Mucosa of rectum (tissue), 2 donors: ENCODE measurements around the gene TEX30.

Source experiments
- H3K27ac ChIP-seq, 2 donors: one replicate each; pipeline ENCODE4 v1.7.0; 2013; ENCODE audit warnings: inconsistent platforms in 2 of 2, low read depth in 2 of 2, low read length in 2 of 2
- H3K27me3 ChIP-seq, 2 donors: one replicate each; pipeline ENCODE4 v1.7.0; 2013; ENCODE audit warnings: low read length in 2 of 2; ENCODE audit not compliant: control insufficient read depth in 2 of 2, insufficient read depth in 2 of 2
- H3K36me3 ChIP-seq, 2 donors: one replicate each; pipeline ENCODE4 v1.7.0; 2013; ENCODE audit warnings: low read length in 2 of 2; ENCODE audit not compliant: control insufficient read depth in 2 of 2, insufficient read depth in 2 of 2
- H3K4me1 ChIP-seq, 2 donors: one replicate each; pipeline ENCODE4 v1.7.0; 2013; ENCODE audit warnings: low read length in 2 of 2, mild to moderate bottlenecking in 1 of 2; ENCODE audit not compliant: control insufficient read depth in 2 of 2, insufficient read depth in 2 of 2
- H3K4me3 ChIP-seq, 2 donors: one replicate each; pipeline ENCODE4 v1.7.0; 2013; ENCODE audit warnings: low read length in 2 of 2
- H3K9ac ChIP-seq, 2 donors: one replicate each; pipeline ENCODE4 v1.7.0; 2013; ENCODE audit warnings: low read length in 2 of 2, low read depth in 1 of 2, mild to moderate bottlenecking in 1 of 2
- H3K9me3 ChIP-seq, 2 donors: one replicate each; pipeline ENCODE4 v1.7.0; 2013; ENCODE audit warnings: low read length in 2 of 2; ENCODE audit not compliant: control insufficient read depth in 2 of 2
- donor health status: healthy.
- donor health status: Normal muscosa, but diverticular disease.

Gene TEX30

GRCh38 chr13:102779436-102780159 is 6.0 kb upstream of the TEX30 start:
- H3K36me3 ChIP-seq: no peaks in the 10 kb centered on the region
- H3K9me3 ChIP-seq: no peaks in the 10 kb centered on the region
- no peak overlapping the region for H3K27ac ChIP-seq
- H3K9ac ChIP-seq: no peak overlapping the region
- no peak overlapping the region for H3K4me3 ChIP-seq
- no peaks in the 10 kb centered on the region for H3K4me1 ChIP-seq
- H3K27me3 ChIP-seq: no peaks in the 10 kb centered on the region

GRCh38 chr13:102777736-102778135 is 4.2 kb upstream of the TEX30 start:
- Histone ChIP-seq H3K9me3 (no peaks in the 10 kb centered on the region), H3K4me3 (no peak overlapping the region), H3K9ac (no peak overlapping the region), H3K36me3 (no peaks in the 10 kb centered on the region), H3K27me3 (no peaks in the 10 kb centered on the region), H3K4me1 (peaks cover under 1 to 3% of the 10 kb centered on the region in 2 donors), H3K27ac (no peak overlapping the region)

DNA sequence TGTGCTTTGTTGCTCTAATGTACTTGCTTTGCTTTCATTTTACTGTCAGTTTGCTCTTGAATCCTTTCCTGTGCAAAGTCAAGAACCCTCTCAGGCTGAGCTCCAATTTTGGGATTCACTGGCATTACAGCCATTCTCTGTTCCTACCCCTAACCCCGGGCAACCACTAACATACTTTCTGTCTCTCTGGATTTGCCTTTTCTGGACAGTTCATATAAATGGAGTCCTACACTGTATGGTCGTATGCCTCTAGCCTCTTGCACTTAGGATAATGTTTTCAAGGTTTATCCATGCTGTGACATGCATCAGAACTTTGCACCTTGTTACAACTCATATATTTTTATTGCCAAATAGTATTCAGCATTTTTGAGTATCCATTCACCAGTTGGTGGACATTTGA is 2.7 kb upstream of the TEX30 start:
- no peak overlapping the region for H3K4me3 ChIP-seq
- peaks cover 3 to 6% of the 10 kb centered on the region in 2 donors for H3K4me1 ChIP-seq
- no peaks in the 10 kb centered on the region for H3K36me3 ChIP-seq
- no peaks in the 10 kb centered on the region for H3K9me3 ChIP-seq
- H3K27me3 ChIP-seq: no peaks in the 10 kb centered on the region
- H3K9ac ChIP-seq: no peak overlapping the region
- H3K27ac ChIP-seq: no peak overlapping the region

GRCh38 chr13:102774591-102775520 is 1.3 kb upstream of the TEX30 start:
- no peak overlapping the region for H3K9ac ChIP-seq
- no peak overlapping the region for H3K4me3 ChIP-seq
- no peaks in the 10 kb centered on the region for H3K36me3 ChIP-seq
- H3K4me1 ChIP-seq: peaks cover 3 to 6% of the 10 kb centered on the region in 2 donors
- H3K27me3 ChIP-seq: no peaks in the 10 kb centered on the region
- H3K27ac ChIP-seq: no peak overlapping the region
- no peaks in the 10 kb centered on the region for H3K9me3 ChIP-seq

GRCh38 chr13:102774214-102774568 is 605 bp upstream of the TEX30 start:
- H3K36me3 ChIP-seq: no peaks in the 10 kb centered on the region
- peak overlapping the region; percentile 55 to 73 for H3K27ac ChIP-seq
- peak overlapping the region; percentile 93 to 94 for H3K4me3 ChIP-seq
- peak overlapping the region in 1 of 2 donors; percentile 85 for H3K9ac ChIP-seq
- peaks cover 3 to 6% of the 10 kb centered on the region in 2 donors for H3K4me1 ChIP-seq
- no peaks in the 10 kb centered on the region for H3K27me3 ChIP-seq
- no peaks in the 10 kb centered on the region for H3K9me3 ChIP-seq

DNA sequence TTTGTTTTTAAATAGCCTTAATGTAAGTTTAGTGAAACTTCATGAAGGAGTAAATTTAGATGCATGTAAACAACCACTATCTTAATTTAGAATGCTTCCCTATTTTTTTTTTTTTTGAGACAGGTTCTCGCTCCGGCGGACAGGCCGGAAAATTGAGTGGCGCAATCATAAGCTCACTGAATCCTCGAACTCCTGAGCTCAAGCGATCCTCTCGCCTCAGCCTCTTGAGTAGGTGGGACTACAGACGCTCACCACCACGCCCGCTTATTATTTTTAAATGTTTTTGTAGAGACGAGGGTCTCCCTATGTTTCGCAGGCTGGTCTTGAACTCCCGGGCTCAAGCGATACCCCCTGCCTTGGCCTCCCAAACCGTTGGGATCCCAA is 1.6 kb downstream of the TEX30 start:
- no peak overlapping the region for H3K9ac ChIP-seq
- no peaks in the 10 kb centered on the region for H3K27me3 ChIP-seq
- H3K4me1 ChIP-seq: peaks cover 3 to 6% of the 10 kb centered on the region in 2 donors
- no peaks in the 10 kb centered on the region for H3K36me3 ChIP-seq
- H3K9me3 ChIP-seq: no peaks in the 10 kb centered on the region
- H3K27ac ChIP-seq: no peak overlapping the region
- H3K4me3 ChIP-seq: no peak overlapping the region

DNA sequence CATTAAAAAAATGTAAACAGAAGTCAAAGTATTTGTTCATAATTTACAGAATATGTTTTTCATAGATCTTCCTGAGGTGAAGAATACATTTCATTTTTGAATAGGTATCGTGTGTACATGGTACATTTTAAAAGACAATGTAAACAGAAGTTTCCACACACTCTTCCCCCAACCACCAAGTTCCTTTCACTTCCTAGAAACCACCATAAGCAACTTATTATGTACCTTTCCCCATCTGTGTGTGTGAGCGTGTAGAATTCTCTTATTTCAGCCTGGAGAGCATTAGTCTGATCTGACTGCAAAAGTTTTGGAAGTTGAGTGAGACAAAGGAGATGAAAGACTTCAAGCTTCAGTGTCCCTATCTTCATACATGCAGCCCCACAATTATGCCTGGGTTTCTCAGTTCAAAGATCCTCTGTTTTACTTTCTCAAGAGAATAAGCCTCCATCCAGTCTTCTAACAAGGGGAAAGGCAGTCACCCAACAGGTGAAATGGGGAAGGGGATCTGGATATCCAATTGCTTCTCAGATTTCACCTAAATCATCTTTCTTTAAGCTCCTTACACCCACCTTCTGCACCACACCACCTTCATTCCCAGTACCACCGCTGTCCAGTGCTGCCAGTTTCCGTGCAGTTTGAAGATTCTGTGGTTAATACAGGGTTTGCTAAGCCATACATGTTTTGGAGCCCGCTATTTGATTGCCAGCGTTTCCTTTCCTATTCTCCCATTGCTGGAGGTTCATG is 2.1 kb downstream of the TEX30 start:
- Histone ChIP-seq H3K9ac (no peak overlapping the region), H3K4me3 (no peak overlapping the region), H3K36me3 (peaks cover 0 to under 1% of the 10 kb centered on the region in 2 donors), H3K27me3 (no peaks in the 10 kb centered on the region), H3K27ac (no peak overlapping the region), H3K4me1 (peaks cover 3 to 6% of the 10 kb centered on the region in 2 donors), H3K9me3 (no peaks in the 10 kb centered on the region)

- H3K9me3 ChIP-seq: no peaks in the 10 kb centered on the region
- H3K4me1 ChIP-seq: peaks cover 3 to 6% of the 10 kb centered on the region in 2 donors
- H3K27me3 ChIP-seq: no peaks in the 10 kb centered on the region
- no peak overlapping the region for H3K4me3 ChIP-seq
- no peak overlapping the region for H3K9ac ChIP-seq
- peaks cover 0 to 3% of the 10 kb centered on the region in 2 donors for H3K36me3 ChIP-seq
- H3K27ac ChIP-seq: no peak overlapping the region
Observed at GRCh38 chr13:102770435-102770834, 3.2 kb downstream of the TEX30 start.

DNA sequence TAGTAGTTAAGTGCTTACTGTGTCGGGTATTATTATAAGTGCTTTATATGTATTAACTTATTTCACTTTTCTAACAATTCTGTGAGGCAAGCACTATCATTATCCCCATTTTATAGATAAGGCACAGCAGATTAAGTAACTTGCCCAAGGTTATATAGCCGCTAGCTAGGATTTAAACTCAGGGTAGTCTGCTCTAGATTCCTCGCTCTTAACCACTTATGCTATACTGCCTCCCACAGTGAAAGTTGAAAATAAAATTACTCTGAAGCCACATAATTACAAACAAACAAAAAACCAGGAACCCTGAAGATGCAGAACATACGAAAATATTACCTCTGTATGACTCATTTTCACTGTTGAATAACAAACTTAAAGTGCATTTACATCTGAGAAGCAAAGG is 3.9 kb downstream of the TEX30 start:
- Histone ChIP-seq H3K4me3 (no peak overlapping the region), H3K27ac (no peak overlapping the region), H3K4me1 (peaks cover 3 to 6% of the 10 kb centered on the region in 2 donors), H3K9ac (no peak overlapping the region), H3K27me3 (no peaks in the 10 kb centered on the region), H3K9me3 (no peaks in the 10 kb centered on the region), H3K36me3 (peaks cover 0 to 3% of the 10 kb centered on the region in 2 donors)

- Histone ChIP-seq H3K9me3 (no peaks in the 10 kb centered on the region), H3K27me3 (no peaks in the 10 kb centered on the region), H3K4me3 (no peak overlapping the region), H3K27ac (no peak overlapping the region), H3K4me1 (peaks cover 0 to 6% of the 10 kb centered on the region in 2 donors), H3K36me3 (peaks cover 0 to 3% of the 10 kb centered on the region in 2 donors), H3K9ac (no peak overlapping the region)
Observed at GRCh38 chr13:102768909-102769308, 4.7 kb downstream of the TEX30 start.
